Neural progenitor cell (in vitro differentiated cells): ENCODE data around the gene FLRT2. TPM values are rescaled to one million over a fixed set of nuclear protein-coding genes. Genes with fewer than 3 reads are reported as not detected.

Experiments used
- DNase-seq: peaks from one replicate; pipeline ENCODE4 v3.0.0-alpha.2; 2016; ENCODE audit warnings: low spot score
- H2AFZ ChIP-seq: fragments of 200-600 bp; sonication (generic); replicated peaks from 2 replicates; pipeline ENCODE4 v1.6.1; 2016; ENCODE audit warnings: antibody characterized with exemption
- H3F3A ChIP-seq: fragments of 200-600 bp; sonication (generic); 2 replicates; pipeline ENCODE4 v1.6.1; 2016; ENCODE audit warnings: antibody characterized with exemption, low read depth
- H3K27ac ChIP-seq: fragments of 200-600 bp; sonication (generic); 2 replicates; pipeline ENCODE4 v1.5.1; 2016; ENCODE audit warnings: mild to moderate bottlenecking
- H3K27me3 ChIP-seq: fragments of 200-600 bp; sonication (generic); 2 replicates; pipeline ENCODE4 v1.6.1; 2016; ENCODE audit warnings: mild to moderate bottlenecking, moderate library complexity
- H3K36me3 ChIP-seq: fragments of 200-600 bp; sonication (generic); 2 replicates; pipeline ENCODE4 v1.5.1; 2016
- H3K4me1 ChIP-seq: fragments of 200-600 bp; sonication (generic); 2 replicates; pipeline ENCODE4 v1.6.1; 2016; ENCODE audit warnings: mixed run types
- H3K4me2 ChIP-seq: fragments of 200-600 bp; sonication (generic); 2 replicates; pipeline ENCODE4 v1.6.1; 2016
- H3K4me3 ChIP-seq: fragments of 200-600 bp; sonication (generic); 2 replicates; pipeline ENCODE4 v1.5.1; 2016
- H3K79me2 ChIP-seq: fragments of 200-600 bp; sonication (generic); 2 replicates; pipeline ENCODE4 v1.6.1; 2016; ENCODE audit warnings: low read depth
- H3K9ac ChIP-seq: fragments of 200-600 bp; sonication (generic); 2 replicates; pipeline ENCODE4 v1.6.1; 2016
- H3K9me3 ChIP-seq: fragments of 200-600 bp; sonication (generic); 2 replicates; pipeline ENCODE4 v1.5.1; 2016; ENCODE audit warnings: low read depth
- H4K20me1 ChIP-seq: fragments of 200-600 bp; sonication (generic); 2 replicates; pipeline ENCODE4 v1.6.1; 2016; ENCODE audit warnings: low read depth
- H3K27ac Mint-ChIP-seq: 3 replicates; pipeline ENCODE4 v1.8.0; 2021; ENCODE audit warnings: mixed read lengths
- H3K27me3 Mint-ChIP-seq: 2 replicates; pipeline ENCODE4 v1.8.0; 2022; ENCODE audit warnings: low read depth, mild to moderate bottlenecking, inconsistent platforms, moderate library complexity, mixed read lengths; ENCODE audit not compliant: insufficient read depth
- H3K36me3 Mint-ChIP-seq: 3 replicates; pipeline ENCODE4 v1.8.0; 2021; ENCODE audit warnings: mixed read lengths
- H3K4me1 Mint-ChIP-seq: 3 replicates; pipeline ENCODE4 v1.8.0; 2021; ENCODE audit warnings: mixed read lengths
- H3K4me3 Mint-ChIP-seq: 3 replicates; pipeline ENCODE4 v1.8.0; 2021; ENCODE audit warnings: mild to moderate bottlenecking, moderate library complexity, mixed read lengths
- H3K9me3 Mint-ChIP-seq: 3 replicates; pipeline ENCODE4 v1.8.0; 2020; ENCODE audit warnings: mixed read lengths
- CTCF ChIP-seq: fragments of 200-600 bp; sonication (generic); IDR thresholded peaks from 2 replicates; pipeline ENCODE4 v1.5.1; 2017; ENCODE audit warnings: antibody characterized with exemption, mild to moderate bottlenecking
- EZH2 ChIP-seq: fragments of 200-600 bp; sonication (generic); IDR thresholded peaks from 2 replicates; pipeline ENCODE4 v1.6.1; 2017; ENCODE audit warnings: antibody characterized with exemption, mild to moderate bottlenecking, moderate library complexity
- EZH2phosphoT487 ChIP-seq: fragments of 200-600 bp; sonication (generic); IDR thresholded peaks from 2 replicates; pipeline ENCODE4 v1.6.1; 2017; ENCODE audit warnings: antibody characterized with exemption
- total RNA-seq: library from RNA; depleted of rRNA; stranded (reverse); fragments of >200 nt; gene quantifications from 2 replicates; pipeline ENCODE4 v1.2.3, GENCODE V29; 2015; ENCODE audit warnings: low replicate concordance

The FLRT2 gene
- total RNA-seq, 1 donor from 2014 or later: 8.5 TPM

DNA sequence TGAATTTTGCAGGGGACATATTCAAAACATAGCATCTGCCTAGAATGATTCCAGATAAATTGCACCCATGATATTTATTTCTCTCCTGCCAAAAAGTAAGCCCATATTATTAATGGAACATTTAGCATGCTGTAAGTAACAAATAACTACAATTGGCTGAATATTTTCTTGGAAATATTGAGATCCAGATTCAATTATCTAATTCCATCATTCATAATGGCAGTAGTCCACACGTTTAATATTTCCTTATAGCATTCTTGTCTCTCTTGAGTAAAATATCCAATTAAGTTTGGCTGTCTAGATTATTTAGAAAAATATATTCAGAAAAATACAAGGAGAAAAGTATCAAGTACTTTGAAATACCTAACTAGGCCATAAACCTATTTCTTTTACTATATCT, 157.5 kb downstream of the FLRT2 start:
- no peaks in the 10 kb centered on the region for H3K36me3 Mint-ChIP-seq
- no peak overlapping the region for H3K27ac ChIP-seq
- H3K4me1 Mint-ChIP-seq: no peaks in the 10 kb centered on the region
- H3K36me3 ChIP-seq: no peaks in the 10 kb centered on the region
- H3K9ac ChIP-seq: no peak overlapping the region
- no peaks in the 10 kb centered on the region for H3K4me1 ChIP-seq
- H3K4me3 Mint-ChIP-seq: no peak overlapping the region
- TF ChIP-seq EZH2: no peak
- no peak overlapping the region for H3K4me3 ChIP-seq
- no peaks in the 10 kb centered on the region for H3K9me3 Mint-ChIP-seq
- no peak for DNase-seq
- no peaks in the 10 kb centered on the region for H3K27me3 Mint-ChIP-seq
- H3K27me3 ChIP-seq: no peaks in the 10 kb centered on the region
- no peak overlapping the region for H2AFZ ChIP-seq
- H3K79me2 ChIP-seq: no peaks in the 10 kb centered on the region
- H3F3A ChIP-seq: no peaks in the 10 kb centered on the region
- H3K4me2 ChIP-seq: no peak overlapping the region
- no peaks in the 10 kb centered on the region for H4K20me1 ChIP-seq
- H3K9me3 ChIP-seq: no peaks in the 10 kb centered on the region
- H3K27ac Mint-ChIP-seq: no peak overlapping the region

DNA sequence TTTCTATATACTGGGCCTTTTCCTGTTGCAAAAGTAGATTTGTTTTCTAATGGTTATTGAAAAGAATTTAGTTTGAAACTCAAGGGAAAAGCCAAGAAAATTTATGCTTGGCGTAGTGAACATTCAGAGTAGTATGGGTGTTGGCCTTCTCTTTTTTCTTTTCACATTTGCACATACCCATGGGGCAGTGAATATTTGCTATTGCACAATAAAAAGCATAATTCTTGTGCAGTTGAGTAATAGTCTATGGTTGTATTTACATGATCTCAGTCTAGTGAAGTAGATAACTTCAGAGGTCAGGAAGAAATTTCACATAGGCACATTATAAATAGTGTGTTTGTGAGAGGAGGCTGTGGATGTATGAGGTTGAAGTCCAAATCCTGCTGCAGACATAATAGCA, 158.1 kb downstream of the FLRT2 start:
- Mint-ChIP-seq H3K27me3 (no peaks in the 10 kb centered on the region), H3K4me3 (no peak overlapping the region), H3K36me3 (no peaks in the 10 kb centered on the region), H3K27ac (no peak overlapping the region), H3K4me1 (no peaks in the 10 kb centered on the region), H3K9me3 (no peaks in the 10 kb centered on the region)
- Histone ChIP-seq H3K27ac (no peak overlapping the region), H3K9ac (no peak overlapping the region), H3F3A (no peaks in the 10 kb centered on the region), H3K4me2 (no peak overlapping the region), H2AFZ (no peak overlapping the region), H3K4me1 (no peaks in the 10 kb centered on the region), H3K27me3 (no peaks in the 10 kb centered on the region), H4K20me1 (no peaks in the 10 kb centered on the region), H3K36me3 (no peaks in the 10 kb centered on the region), H3K9me3 (no peaks in the 10 kb centered on the region), H3K4me3 (no peak overlapping the region), H3K79me2 (no peaks in the 10 kb centered on the region)
- TF ChIP-seq EZH2 (no peak), EZH2phosphoT487 (no peak), CTCF (no peak)
- no peak for DNase-seq

DNA sequence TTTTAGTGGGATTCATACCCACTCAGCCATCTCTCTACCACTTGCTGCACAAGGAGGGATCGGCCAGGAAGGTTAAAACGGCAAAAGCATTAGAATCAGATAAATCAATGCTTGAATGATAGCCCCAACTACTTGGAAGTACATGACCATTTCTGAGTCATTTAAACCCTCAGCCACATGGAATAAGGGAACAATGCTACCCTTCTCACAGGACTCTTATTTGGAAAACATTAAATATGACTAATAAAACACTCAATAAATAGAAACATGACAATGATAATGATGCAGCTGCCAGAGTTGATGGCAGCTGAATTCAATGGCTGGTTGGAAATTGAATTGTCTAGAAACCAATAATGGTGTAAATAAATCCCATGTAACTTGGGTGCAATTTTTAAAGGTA, 165.4 kb downstream of the FLRT2 start:
- Mint-ChIP-seq H3K4me1 (no peaks in the 10 kb centered on the region), H3K36me3 (no peaks in the 10 kb centered on the region), H3K9me3 (no peaks in the 10 kb centered on the region), H3K27ac (no peak overlapping the region), H3K27me3 (no peaks in the 10 kb centered on the region), H3K4me3 (no peak overlapping the region)
- no peaks in the 10 kb centered on the region for H3F3A ChIP-seq
- H3K79me2 ChIP-seq: no peaks in the 10 kb centered on the region
- no peaks in the 10 kb centered on the region for H4K20me1 ChIP-seq
- TF ChIP-seq EZH2phosphoT487 (no peak), CTCF (no peak), EZH2 (no peak)
- H3K4me3 ChIP-seq: no peak overlapping the region
- H3K9me3 ChIP-seq: no peaks in the 10 kb centered on the region
- DNase-seq: no peak
- H3K36me3 ChIP-seq: no peaks in the 10 kb centered on the region
- H3K27ac ChIP-seq: no peak overlapping the region
- no peak overlapping the region for H3K4me2 ChIP-seq
- no peaks in the 10 kb centered on the region for H3K4me1 ChIP-seq
- H2AFZ ChIP-seq: no peak overlapping the region
- no peaks in the 10 kb centered on the region for H3K27me3 ChIP-seq
- H3K9ac ChIP-seq: no peak overlapping the region

DNA sequence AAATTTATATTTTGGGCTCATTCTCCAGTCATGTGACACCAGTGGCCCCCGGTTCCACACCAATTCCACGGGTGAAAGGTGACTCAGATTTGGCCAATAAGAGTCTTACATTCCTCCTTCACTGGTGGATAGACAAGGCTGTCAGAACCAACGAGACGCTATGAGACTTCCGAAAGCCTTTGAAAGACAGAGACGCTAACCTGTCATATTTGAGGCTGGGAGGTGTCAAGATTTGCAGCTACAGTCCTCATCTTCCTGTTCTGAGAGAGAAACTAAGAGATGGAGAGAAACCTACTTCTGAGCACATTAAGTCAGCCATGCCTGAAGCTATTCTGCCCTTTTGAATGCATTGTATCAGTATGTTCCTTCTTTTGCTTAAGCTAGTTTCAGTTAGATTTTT, 171.2 kb downstream of the FLRT2 start:
- H3K9ac ChIP-seq: no peak overlapping the region
- H3K9me3 Mint-ChIP-seq: no peaks in the 10 kb centered on the region
- H3K27ac Mint-ChIP-seq: no peak overlapping the region

More for the DNA sequence above, 171.2 kb downstream of the FLRT2 start:
- H3K4me1 ChIP-seq: no peaks in the 10 kb centered on the region
- TF ChIP-seq CTCF (no peak), EZH2phosphoT487 (no peak)
- no peak for DNase-seq
- Mint-ChIP-seq H3K36me3 (no peaks in the 10 kb centered on the region), H3K4me1 (peaks cover 3% of the 10 kb centered on the region), H3K4me3 (no peak overlapping the region), H3K27me3 (peaks cover 2% of the 10 kb centered on the region)
- H3K4me2 ChIP-seq: no peak overlapping the region
- H3K9me3 ChIP-seq: no peaks in the 10 kb centered on the region
- no peak overlapping the region for H3K4me3 ChIP-seq
- no peaks in the 10 kb centered on the region for H3K36me3 ChIP-seq
- no peak overlapping the region for H3K27ac ChIP-seq
- no peaks in the 10 kb centered on the region for H4K20me1 ChIP-seq
- no peaks in the 10 kb centered on the region for H3K79me2 ChIP-seq
- no peaks in the 10 kb centered on the region for H3F3A ChIP-seq
- H2AFZ ChIP-seq: no peak overlapping the region
- no peaks in the 10 kb centered on the region for H3K27me3 ChIP-seq
